Endothelial cell (in vitro differentiated cells): ENCODE data around the gene FANCG. TPM values are rescaled to one million over a fixed set of nuclear protein-coding genes. Genes with fewer than 3 reads are reported as not detected.

ENCODE experiments used
- DNase-seq: peaks from one replicate; pipeline ENCODE4 v3.0.0; 2021; ENCODE audit warnings: low spot score
- H3K27ac Mint-ChIP-seq: one replicate; pipeline ENCODE4 v1.8.0; 2021; ENCODE audit warnings: mixed read lengths, inconsistent platforms; ENCODE audit not compliant: unreplicated experiment
- H3K27me3 Mint-ChIP-seq: one replicate; pipeline ENCODE4 v1.8.0; 2021; ENCODE audit warnings: mild to moderate bottlenecking, moderate library complexity, mixed read lengths, inconsistent platforms; ENCODE audit not compliant: unreplicated experiment
- H3K36me3 Mint-ChIP-seq: one replicate; pipeline ENCODE4 v1.8.0; 2021; ENCODE audit warnings: mild to moderate bottlenecking, low read depth, mixed read lengths, inconsistent platforms; ENCODE audit not compliant: unreplicated experiment
- H3K4me1 Mint-ChIP-seq: one replicate; pipeline ENCODE4 v1.8.0; 2021; ENCODE audit warnings: mild to moderate bottlenecking, mixed read lengths, inconsistent platforms; ENCODE audit not compliant: unreplicated experiment
- H3K4me3 Mint-ChIP-seq: one replicate; pipeline ENCODE4 v1.8.0; 2021; ENCODE audit warnings: mild to moderate bottlenecking, mixed read lengths, inconsistent platforms; ENCODE audit not compliant: unreplicated experiment
- H3K9me3 Mint-ChIP-seq: one replicate; pipeline ENCODE4 v1.8.0; 2021; ENCODE audit warnings: mixed read lengths, inconsistent platforms; ENCODE audit not compliant: unreplicated experiment
- total RNA-seq: library from RNA; stranded (reverse); fragmentation: NEBNext Ultra II Directional; extraction: Animal tissue kit (Norgen Biotek cat#: 25700); gene quantifications from one replicate; pipeline ENCODE4 v1.2.1, GENCODE V29; 2021; ENCODE audit not compliant: unreplicated experiment
- TF ChIP-seq, protein P1 (sequence below): fragments of 200-600 bp; sonication (generic); IDR thresholded peaks from one replicate; pipeline ENCODE4 v1.5.0; 2021; ENCODE audit warnings: antibody characterized with exemption; ENCODE audit not compliant: unreplicated experiment

Gene FANCG
- total RNA-seq, 1 donor from 2014 or later: 41.4 TPM

DNA sequence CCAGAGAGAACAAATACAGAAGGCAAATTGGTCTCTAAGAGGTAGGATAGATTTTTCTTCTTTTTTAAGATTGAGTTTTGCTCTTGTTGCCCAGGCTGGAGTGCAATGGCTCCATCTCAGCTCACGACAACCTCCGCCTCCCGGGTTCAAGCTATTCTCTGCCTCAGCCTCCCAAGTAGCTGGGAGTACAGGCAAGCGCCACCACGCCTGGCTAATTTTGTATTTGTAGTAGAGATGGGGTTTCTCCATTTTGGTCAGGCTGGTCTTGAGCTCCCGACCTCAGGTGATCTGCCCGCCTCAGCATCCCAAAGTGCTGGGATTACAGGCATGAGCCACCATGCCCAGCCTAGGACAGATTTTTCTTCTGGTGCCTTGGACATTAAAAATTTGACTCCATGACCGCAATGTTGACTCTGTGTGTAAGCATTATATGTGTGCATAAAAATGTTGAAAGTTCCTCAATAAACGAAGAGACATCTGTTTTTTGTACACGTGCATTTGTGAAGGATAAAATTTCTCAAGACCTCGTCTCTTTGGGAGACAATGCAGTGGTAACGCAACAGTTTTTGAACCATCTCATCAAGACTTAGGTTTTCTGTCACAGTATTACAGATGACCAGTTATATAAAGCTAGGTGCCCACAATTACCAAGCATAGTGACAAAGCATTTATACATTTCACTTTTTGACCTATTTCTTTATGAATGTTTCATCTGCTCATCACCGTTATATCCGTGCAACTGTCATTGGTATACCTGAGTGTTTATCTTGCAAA lies 24.7 kb downstream of the FANCG start:
- TF ChIP-seq, protein P1, sequence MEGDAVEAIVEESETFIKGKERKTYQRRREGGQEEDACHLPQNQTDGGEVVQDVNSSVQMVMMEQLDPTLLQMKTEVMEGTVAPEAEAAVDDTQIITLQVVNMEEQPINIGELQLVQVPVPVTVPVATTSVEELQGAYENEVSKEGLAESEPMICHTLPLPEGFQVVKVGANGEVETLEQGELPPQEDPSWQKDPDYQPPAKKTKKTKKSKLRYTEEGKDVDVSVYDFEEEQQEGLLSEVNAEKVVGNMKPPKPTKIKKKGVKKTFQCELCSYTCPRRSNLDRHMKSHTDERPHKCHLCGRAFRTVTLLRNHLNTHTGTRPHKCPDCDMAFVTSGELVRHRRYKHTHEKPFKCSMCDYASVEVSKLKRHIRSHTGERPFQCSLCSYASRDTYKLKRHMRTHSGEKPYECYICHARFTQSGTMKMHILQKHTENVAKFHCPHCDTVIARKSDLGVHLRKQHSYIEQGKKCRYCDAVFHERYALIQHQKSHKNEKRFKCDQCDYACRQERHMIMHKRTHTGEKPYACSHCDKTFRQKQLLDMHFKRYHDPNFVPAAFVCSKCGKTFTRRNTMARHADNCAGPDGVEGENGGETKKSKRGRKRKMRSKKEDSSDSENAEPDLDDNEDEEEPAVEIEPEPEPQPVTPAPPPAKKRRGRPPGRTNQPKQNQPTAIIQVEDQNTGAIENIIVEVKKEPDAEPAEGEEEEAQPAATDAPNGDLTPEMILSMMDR: no peak
- Mint-ChIP-seq H3K9me3 (no peaks in the 10 kb centered on the region), H3K4me1 (no peaks in the 10 kb centered on the region), H3K36me3 (peaks cover 60% of the 10 kb centered on the region), H3K27me3 (peaks cover 5% of the 10 kb centered on the region), H3K27ac (no peak overlapping the region), H3K4me3 (no peak overlapping the region)
- no peak for DNase-seq

DNA sequence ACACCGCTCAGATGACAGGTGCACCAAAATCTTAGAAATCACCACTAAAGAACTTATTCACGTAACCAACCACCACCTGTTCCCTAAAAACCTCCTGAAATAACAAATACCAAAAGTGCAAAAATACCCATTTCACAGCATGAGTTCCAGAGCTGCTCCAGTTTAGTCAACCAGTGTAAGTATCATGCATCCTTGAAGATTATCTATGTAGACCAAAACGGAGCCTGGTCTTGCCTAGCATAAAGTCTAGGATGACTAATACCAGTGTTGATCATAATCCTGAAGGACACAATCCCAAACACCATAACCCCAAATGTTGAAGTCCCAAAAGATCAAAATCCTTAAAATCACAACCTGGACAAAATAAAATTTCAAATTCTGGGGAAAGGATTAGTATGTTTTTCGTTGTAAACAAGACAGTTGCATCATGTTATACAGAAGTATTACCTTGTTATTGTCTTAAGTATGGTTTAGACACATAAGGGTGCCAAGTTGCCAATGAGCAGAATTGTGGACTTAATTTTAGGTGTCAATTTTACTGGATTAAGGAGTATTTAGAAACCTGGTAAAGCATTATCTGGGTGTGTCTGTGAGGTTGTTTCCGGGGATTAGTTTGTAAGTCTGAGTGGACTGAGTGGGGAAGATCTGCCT lies 25.4 kb downstream of the FANCG start:
- peaks cover 54% of the 10 kb centered on the region for H3K36me3 Mint-ChIP-seq
- TF ChIP-seq, protein P1: no peak
- no peak for DNase-seq
- H3K9me3 Mint-ChIP-seq: no peaks in the 10 kb centered on the region
- H3K4me1 Mint-ChIP-seq: no peaks in the 10 kb centered on the region
- peaks cover 4% of the 10 kb centered on the region for H3K27me3 Mint-ChIP-seq
- no peak overlapping the region for H3K4me3 Mint-ChIP-seq
- peak overlapping the region; percentile 3 for H3K27ac Mint-ChIP-seq

DNA sequence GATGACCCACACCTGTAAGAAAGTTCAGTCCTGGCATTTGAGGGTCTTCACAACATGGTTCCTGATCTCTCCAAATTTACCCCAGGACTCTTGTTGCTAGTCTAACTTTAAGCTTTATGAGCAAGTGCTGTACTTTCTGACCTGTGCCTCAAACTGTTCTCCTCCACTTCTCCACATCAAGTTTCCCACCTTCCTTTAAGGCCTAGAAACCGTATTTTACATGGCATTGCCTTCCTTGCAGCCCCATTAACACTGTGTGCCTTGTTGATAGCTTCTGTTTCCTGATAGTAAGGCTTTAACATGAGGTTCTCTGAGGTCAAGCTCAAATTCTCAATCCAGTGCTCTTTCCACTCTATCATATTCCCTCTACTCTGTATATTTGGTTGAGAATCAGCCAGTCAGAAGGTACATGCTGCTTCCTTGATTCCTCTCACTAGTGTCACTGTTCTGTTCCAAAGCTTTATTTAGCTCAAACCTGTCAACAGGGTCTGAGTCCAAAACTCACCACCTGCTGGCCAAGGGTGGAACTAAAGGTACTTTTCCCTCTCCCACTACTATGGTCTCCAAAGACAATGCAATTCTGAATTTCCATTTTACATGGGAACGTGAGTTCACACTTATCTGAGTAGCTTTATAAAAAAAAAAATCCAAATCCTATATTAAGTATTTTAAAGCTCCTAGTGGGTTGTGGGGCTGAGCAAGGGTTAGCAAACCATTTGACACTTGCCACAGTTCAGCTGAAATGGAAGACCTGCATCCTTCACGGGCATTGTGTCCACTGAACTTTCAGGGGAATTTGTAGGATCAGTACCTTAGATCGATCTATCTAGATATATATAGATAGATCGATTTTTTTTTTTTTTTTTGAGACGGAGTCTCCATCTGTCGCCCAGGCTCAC lies 28.4 kb downstream of the FANCG start:
- Mint-ChIP-seq H3K36me3 (peaks cover 32% of the 10 kb centered on the region), H3K9me3 (no peaks in the 10 kb centered on the region), H3K4me3 (no peak overlapping the region), H3K27me3 (peaks cover 3% of the 10 kb centered on the region), H3K4me1 (no peaks in the 10 kb centered on the region), H3K27ac (no peak overlapping the region)
- TF ChIP-seq, protein P1: peak; percentile 84
- DNase-seq: peak; percentile 75

DNA sequence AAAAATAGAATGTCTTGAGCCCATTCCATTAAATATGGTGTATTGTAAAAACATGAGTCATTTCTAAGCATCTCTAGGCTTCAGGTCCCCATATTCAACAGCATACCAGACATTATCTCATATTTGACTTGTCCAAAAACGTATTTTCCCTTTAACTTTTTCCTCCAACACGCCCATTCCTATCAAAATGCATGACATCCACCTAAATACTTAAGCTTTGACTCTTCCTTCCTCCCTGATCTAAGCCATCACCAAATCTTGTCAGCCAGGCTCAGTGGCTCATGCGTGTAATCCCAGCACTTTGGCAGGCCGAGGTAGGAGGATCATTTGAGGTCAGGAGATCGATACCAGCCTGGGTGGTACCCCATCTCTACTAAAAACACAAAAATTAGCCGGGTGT lies 31.2 kb downstream of the FANCG start:
- Mint-ChIP-seq H3K27me3 (peaks cover 3% of the 10 kb centered on the region), H3K36me3 (peaks cover 16% of the 10 kb centered on the region), H3K9me3 (no peaks in the 10 kb centered on the region), H3K27ac (no peak overlapping the region), H3K4me1 (no peaks in the 10 kb centered on the region), H3K4me3 (no peak overlapping the region)
- TF ChIP-seq, protein P1: no peak
- no peak for DNase-seq
